Vagina (tissue), 2 donors: ENCODE results near the gene RHEB. TPM values are rescaled to one million over a fixed set of nuclear protein-coding genes. Genes with fewer than 3 reads are reported as not detected.

Experiments
- DNase-seq, 2 donors: peaks; one replicate each; pipeline ENCODE4 v3.0.0-alpha.2; 2017; ENCODE audit errors: extremely low spot score in 2 of 2
- H3K27ac ChIP-seq: fragments of 200-600 bp; sonication (generic); one replicate; pipeline ENCODE4 v1.5.1; 2019
- H3K27me3 ChIP-seq: fragments of 200-600 bp; sonication (generic); one replicate; pipeline ENCODE4 v1.5.1; 2019
- H3K36me3 ChIP-seq, 2 donors: fragments of 200-600 bp; sonication (generic); one replicate each; pipeline ENCODE4 v1.5.1; 2017 to 2019
- H3K4me1 ChIP-seq: fragments of 200-600 bp; sonication (generic); one replicate; pipeline ENCODE4 v1.5.1; 2019
- H3K4me3 ChIP-seq, 2 donors: fragments of 200-600 bp; sonication (generic); 1 replicate in 1 of 2; 2 replicates in 1 of 2; pipeline ENCODE4 v1.5.1; 2016 to 2019
- H3K9me3 ChIP-seq: fragments of 200-600 bp; sonication (generic); one replicate; pipeline ENCODE4 v1.5.1; 2019
- CTCF ChIP-seq, 3 experiments: fragments of 450-650 bp in 2 of 3; fragments of 200-600 bp in 1 of 3; sonication (generic) in 1 of 3; IDR thresholded peaks; one replicate each; pipeline ENCODE4 v1.5.1; 2017 to 2019; ENCODE audit warnings: antibody characterized with exemption in 3 of 3, mild to moderate bottlenecking in 2 of 3, moderate library complexity in 2 of 3
- POLR2A ChIP-seq, 2 donors: fragments of 450-650 bp; IDR thresholded peaks; one replicate each; pipeline ENCODE4 v1.6.1; 2017; ENCODE audit warnings: antibody characterized with exemption in 2 of 2, mild to moderate bottlenecking in 2 of 2, moderate library complexity in 2 of 2
- POLR2AphosphoS5 ChIP-seq, 2 donors: sonication (generic); formaldehyde crosslinking; IDR thresholded peaks; one replicate each; pipeline ENCODE4 v1.9.0; 2017; ENCODE audit warnings: antibody characterized with exemption in 2 of 2, mild to moderate bottlenecking in 2 of 2, low read depth in 1 of 2; ENCODE audit not compliant: insufficient read depth in 1 of 2
- intact Hi-C: fragments of 100-400 bp; cut with DNase I; formaldehyde crosslinking; loops from one replicate; pipeline ENCODE4 v1.15.1; 2023
- total RNA-seq: library from RNA; depleted of rRNA; stranded (reverse); fragments of >200 nt; gene quantifications from one replicate; pipeline ENCODE4 v1.2.3, GENCODE V29; 2016

RHEB gene
- total RNA-seq, 1 donor from 2014 or later, result 74.2 TPM

GRCh38 chr7:151477867-151478266 lies 41.8 kb downstream of the RHEB start:
- intact Hi-C loops, result no loop called here

DNA sequence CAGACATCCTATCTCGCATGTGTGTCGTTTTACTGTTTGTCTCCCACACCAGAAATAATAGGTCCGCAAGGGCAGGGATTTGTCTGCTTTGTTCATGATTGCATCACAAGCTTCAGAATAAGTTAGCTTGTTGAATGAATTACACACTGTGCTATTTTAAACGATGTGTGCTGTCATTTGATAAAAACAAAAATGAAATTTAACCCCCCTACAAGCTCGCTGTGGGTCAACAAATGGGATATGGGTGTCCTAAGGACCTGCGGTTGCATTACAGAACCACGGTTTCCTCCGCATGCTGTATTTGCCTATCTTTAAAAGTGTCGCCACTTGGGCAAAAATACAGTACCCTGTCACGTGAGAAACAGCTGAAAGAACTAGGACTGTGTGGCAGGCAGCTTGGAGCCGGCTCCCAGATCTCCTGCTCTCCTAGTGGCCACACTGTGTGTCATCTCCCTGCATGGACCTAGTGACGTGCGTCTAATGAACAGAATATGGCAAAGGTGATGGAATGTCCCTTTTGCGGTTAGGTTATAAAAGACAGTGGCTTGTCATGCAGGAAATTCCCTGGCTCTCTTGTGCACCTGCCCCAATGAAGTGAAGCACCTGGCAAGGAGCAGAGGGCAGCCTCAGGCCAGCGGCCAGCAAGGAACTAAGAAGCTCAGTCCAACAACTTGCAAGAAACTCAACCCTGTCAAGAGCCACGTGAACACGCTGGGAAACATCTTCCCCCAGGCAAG lies 46.9 kb downstream of the RHEB start:
- TF ChIP-seq POLR2A (IDR thresholded peaks at IDR 0.05), result no peak
- TF ChIP-seq CTCF (IDR thresholded peaks at IDR 0.05), result no peak
- TF ChIP-seq POLR2AphosphoS5 (IDR thresholded peaks at IDR 0.05; ENCODE audit: insufficient read depth in 1 of 2, low read depth in 1 of 2), result no peak
- Histone ChIP-seq H3K36me3 (peaks cover 0 to 29% of the 10 kb centered on the region in 2 donors), H3K27ac (no peak overlapping the region), H3K4me1 (peaks cover 4% of the 10 kb centered on the region), H3K4me3 (no peak overlapping the region), H3K27me3 (no peaks in the 10 kb centered on the region), H3K9me3 (no peaks in the 10 kb centered on the region)
- DNase-seq, result no peak
- intact Hi-C loops, result no loop called here

More at GRCh38 chr7:151477867-151478266, 41.8 kb downstream of the RHEB start:
- H3K27ac ChIP-seq, result no peak overlapping the region
- no peak overlapping the region for H3K4me3 ChIP-seq
- H3K36me3 ChIP-seq, result peaks cover 0 to 9% of the 10 kb centered on the region in 2 donors
- no peaks in the 10 kb centered on the region for H3K9me3 ChIP-seq
- no peaks in the 10 kb centered on the region for H3K27me3 ChIP-seq
- DNase-seq, result no peak
- H3K4me1 ChIP-seq, result no peaks in the 10 kb centered on the region
- TF ChIP-seq POLR2AphosphoS5 (IDR thresholded peaks at IDR 0.05; ENCODE audit: insufficient read depth in 1 of 2, low read depth in 1 of 2) (no peak), POLR2A (IDR thresholded peaks at IDR 0.05) (no peak), CTCF (IDR thresholded peaks at IDR 0.05) (no peak)

GRCh38 chr7:151470711-151471110 lies 49.0 kb downstream of the RHEB start:
- H3K36me3 ChIP-seq, result peaks cover 0 to 38% of the 10 kb centered on the region in 2 donors
- peaks cover 4% of the 10 kb centered on the region for H3K4me1 ChIP-seq
- no peak for DNase-seq
- intact Hi-C loops, result no loop called here
- no peaks in the 10 kb centered on the region for H3K27me3 ChIP-seq
- no peak overlapping the region for H3K4me3 ChIP-seq
- no peak for TF ChIP-seq POLR2AphosphoS5 (IDR thresholded peaks at IDR 0.05; ENCODE audit: insufficient read depth in 1 of 2, low read depth in 1 of 2)
- no peak for TF ChIP-seq POLR2A (IDR thresholded peaks at IDR 0.05)
- no peak for TF ChIP-seq CTCF (IDR thresholded peaks at IDR 0.05)
- H3K27ac ChIP-seq, result no peak overlapping the region
- H3K9me3 ChIP-seq, result no peaks in the 10 kb centered on the region

- intact Hi-C loops, result loop anchor here (10.0 kb wide), 1 partner anchor 156 kb away; no protein-coding TSS in a partner anchor
- H3K4me1 ChIP-seq, result peaks cover 4% of the 10 kb centered on the region
Observed at GRCh38 chr7:151469281-151469680, 50.4 kb downstream of the RHEB start.

More at GRCh38 chr7:151469281-151469680, 50.4 kb downstream of the RHEB start:
- Histone ChIP-seq H3K36me3 (peaks cover 0 to 50% of the 10 kb centered on the region in 2 donors), H3K4me3 (no peak overlapping the region), H3K9me3 (no peaks in the 10 kb centered on the region), H3K27me3 (no peaks in the 10 kb centered on the region), H3K27ac (no peak overlapping the region)
- TF ChIP-seq POLR2AphosphoS5 (IDR thresholded peaks at IDR 0.05; ENCODE audit: insufficient read depth in 1 of 2, low read depth in 1 of 2) (no peak), CTCF (IDR thresholded peaks at IDR 0.05) (no peak), POLR2A (IDR thresholded peaks at IDR 0.05) (no peak)
- DNase-seq, result no peak
